ENCODE measurements around the gene TBX4.
"Not testable (repeated sequence)": the region's sequence is repeated elsewhere in the genome, so short reads cannot be mapped to it uniquely, and the experiment has no call there.

TBX4 gene

GRCh38 chr17:61503961-61504360 is 51.7 kb downstream of the TBX4 start:
- H3K27me3 ChIP-seq (ENCODE audit: insufficient read depth, low read depth, severe bottlenecking) = no peaks in the 10 kb centered on the region
- no peak overlapping the region for H3K4me3 ChIP-seq (ENCODE audit: low read depth, low read length)
- TF ChIP-seq, protein P1, sequence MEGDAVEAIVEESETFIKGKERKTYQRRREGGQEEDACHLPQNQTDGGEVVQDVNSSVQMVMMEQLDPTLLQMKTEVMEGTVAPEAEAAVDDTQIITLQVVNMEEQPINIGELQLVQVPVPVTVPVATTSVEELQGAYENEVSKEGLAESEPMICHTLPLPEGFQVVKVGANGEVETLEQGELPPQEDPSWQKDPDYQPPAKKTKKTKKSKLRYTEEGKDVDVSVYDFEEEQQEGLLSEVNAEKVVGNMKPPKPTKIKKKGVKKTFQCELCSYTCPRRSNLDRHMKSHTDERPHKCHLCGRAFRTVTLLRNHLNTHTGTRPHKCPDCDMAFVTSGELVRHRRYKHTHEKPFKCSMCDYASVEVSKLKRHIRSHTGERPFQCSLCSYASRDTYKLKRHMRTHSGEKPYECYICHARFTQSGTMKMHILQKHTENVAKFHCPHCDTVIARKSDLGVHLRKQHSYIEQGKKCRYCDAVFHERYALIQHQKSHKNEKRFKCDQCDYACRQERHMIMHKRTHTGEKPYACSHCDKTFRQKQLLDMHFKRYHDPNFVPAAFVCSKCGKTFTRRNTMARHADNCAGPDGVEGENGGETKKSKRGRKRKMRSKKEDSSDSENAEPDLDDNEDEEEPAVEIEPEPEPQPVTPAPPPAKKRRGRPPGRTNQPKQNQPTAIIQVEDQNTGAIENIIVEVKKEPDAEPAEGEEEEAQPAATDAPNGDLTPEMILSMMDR (IDR thresholded peaks at IDR 0.05; ENCODE audit: low read depth, low read length) = no peak
- H3K36me3 ChIP-seq = no peaks in the 10 kb centered on the region
- DNase-seq = no peak
- no peak overlapping the region for H3K27ac ChIP-seq
- H3K9me3 ChIP-seq (ENCODE audit: severe bottlenecking) = no peaks in the 10 kb centered on the region

- DNase-seq = no peak
These were observed 52.5 kb downstream of the TBX4 start for GRCh38 chr17:61504697-61505096.

GRCh38 chr17:61505846-61506627 is 53.8 kb downstream of the TBX4 start:
- Histone ChIP-seq H3K27ac (no peak overlapping the region), H3K27me3 (ENCODE audit: insufficient read depth, low read depth, severe bottlenecking) (no peaks in the 10 kb centered on the region)

More at GRCh38 chr17:61504697-61505096, 52.5 kb downstream of the TBX4 start:
- Histone ChIP-seq H3K9me3 (ENCODE audit: severe bottlenecking) (no peaks in the 10 kb centered on the region), H3K4me3 (ENCODE audit: low read depth, low read length) (no peak overlapping the region), H3K36me3 (no peaks in the 10 kb centered on the region), H3K27ac (no peak overlapping the region), H3K27me3 (ENCODE audit: insufficient read depth, low read depth, severe bottlenecking) (no peaks in the 10 kb centered on the region)
- TF ChIP-seq, protein P1 (IDR thresholded peaks at IDR 0.05; ENCODE audit: low read depth, low read length) = no peak

GRCh38 chr17:61507383-61508066 is 55.3 kb downstream of the TBX4 start:
- Histone ChIP-seq H3K27me3 (ENCODE audit: insufficient read depth, low read depth, severe bottlenecking) (no peaks in the 10 kb centered on the region), H3K9me3 (ENCODE audit: severe bottlenecking) (no peaks in the 10 kb centered on the region), H3K4me3 (ENCODE audit: low read depth, low read length) (no peak overlapping the region), H3K36me3 (no peaks in the 10 kb centered on the region), H3K27ac (no peak overlapping the region)
- no peak for DNase-seq
- TF ChIP-seq, protein P1 (IDR thresholded peaks at IDR 0.05; ENCODE audit: low read depth, low read length) = no peak

More at GRCh38 chr17:61505846-61506627, 53.8 kb downstream of the TBX4 start:
- no peaks in the 10 kb centered on the region for H3K36me3 ChIP-seq
- H3K9me3 ChIP-seq (ENCODE audit: severe bottlenecking) = no peaks in the 10 kb centered on the region
- no peak overlapping the region for H3K4me3 ChIP-seq (ENCODE audit: low read depth, low read length)
- TF ChIP-seq, protein P1 (IDR thresholded peaks at IDR 0.05; ENCODE audit: low read depth, low read length) = no peak
- DNase-seq = no peak

- no peaks in the 10 kb centered on the region for H3K36me3 ChIP-seq
- no peak overlapping the region for H3K27ac ChIP-seq
- DNase-seq = no peak
- H3K4me3 ChIP-seq (ENCODE audit: low read depth, low read length) = no peak overlapping the region
- H3K9me3 ChIP-seq (ENCODE audit: severe bottlenecking) = no peaks in the 10 kb centered on the region
- TF ChIP-seq, protein P1 (IDR thresholded peaks at IDR 0.05; ENCODE audit: low read depth, low read length) = no peak
- H3K27me3 ChIP-seq (ENCODE audit: insufficient read depth, low read depth, severe bottlenecking) = no peaks in the 10 kb centered on the region
These were observed 56.7 kb downstream of the TBX4 start for GRCh38 chr17:61508912-61509311.

GRCh38 chr17:61509454-61509853 is 57.2 kb downstream of the TBX4 start:
- not testable (repeated sequence) for DNase-seq

More at GRCh38 chr17:61509454-61509853, 57.2 kb downstream of the TBX4 start:
- H3K27me3 ChIP-seq (ENCODE audit: insufficient read depth, low read depth, severe bottlenecking); H3K4me3 ChIP-seq (ENCODE audit: low read depth, low read length); H3K9me3 ChIP-seq (ENCODE audit: severe bottlenecking); H3K27ac ChIP-seq; H3K36me3 ChIP-seq: not testable (repeated sequence)

All from WERI-Rb-1 (cell line).